SK-N-SH (cell line): ENCODE results near the gene IFNA1. TPM values are rescaled to one million over a fixed set of nuclear protein-coding genes. Genes with fewer than 3 reads are reported as not detected.

Experiments used
- CTCF ChIA-PET: fragments of 300-600, 350-600 bp; formaldehyde crosslinking; extraction: SDS; loops from one replicate; lab custom pipeline; 2021; lab: Yijun Ruan, JAX
- POLR2A ChIA-PET: fragments of 350-600 bp; sonication (Branson Sonifier 250); formaldehyde crosslinking; extraction: SDS; loops from one replicate; lab custom pipeline; 2020; ENCODE audit warnings: antibody characterized with exemption, inconsistent platforms; lab: Yijun Ruan, JAX
- DNase-seq: peaks from one replicate; pipeline ENCODE4 v3.0.0; 2012
- H2AFZ ChIP-seq: fragments of 200-600 bp; sonication (generic); 2 replicates; pipeline ENCODE4 v1.8.1; 2016; ENCODE audit warnings: antibody characterized with exemption, mild to moderate bottlenecking, low read depth
- H3F3A ChIP-seq: fragments of 200-600 bp; sonication (generic); replicated peaks from 2 replicates; pipeline ENCODE3; 2016; ENCODE audit warnings: antibody characterized with exemption, mild to moderate bottlenecking; ENCODE audit not compliant: insufficient read depth
- H3K27ac ChIP-seq, 2 experiments: fragments of 200-500 bp in 1 of 2; fragments of 200-600 bp in 1 of 2; sonication (Bioruptor generic) in 1 of 2; sonication (generic), shearing (Covaris generic) in 1 of 2; 2 replicates each; pipeline versions ENCODE4 v1.5.1 to v1.6.1; 2014 to 2016; ENCODE audit warnings: low read depth in 2 of 2, inconsistent platforms in 1 of 2, low read length in 1 of 2, mild to moderate bottlenecking in 1 of 2, mixed read lengths in 1 of 2
- H3K27me3 ChIP-seq: fragments of 200-600 bp; sonication (generic), shearing (Covaris generic); 2 replicates; pipeline ENCODE4 v1.6.1; 2016; ENCODE audit warnings: mixed run types; ENCODE audit not compliant: insufficient read depth
- H3K36me3 ChIP-seq, 2 experiments: fragments of 200-500 bp in 1 of 2; fragments of 200-600 bp in 1 of 2; sonication (Bioruptor generic) in 1 of 2; sonication (generic) in 1 of 2; replicated peaks in 1 of 2; 2 replicates each; pipeline versions ENCODE3 to v1.5.1; 2014 to 2016; ENCODE audit warnings: low read length in 1 of 2, mild to moderate bottlenecking in 1 of 2; ENCODE audit not compliant: insufficient read depth in 2 of 2, control insufficient read depth in 1 of 2
- H3K4me1 ChIP-seq, 2 experiments: fragments of 200-500 bp in 1 of 2; fragments of 200-600 bp in 1 of 2; sonication (Bioruptor generic) in 1 of 2; sonication (generic), shearing (Covaris generic) in 1 of 2; 2 replicates each; pipeline versions ENCODE4 v1.5.1 to v1.6.1; 2014 to 2016; ENCODE audit warnings: low read depth in 1 of 2, low read length in 1 of 2, mixed run types in 1 of 2; ENCODE audit not compliant: insufficient read depth in 2 of 2, control insufficient read depth in 1 of 2
- H3K4me2 ChIP-seq: fragments of 200-600 bp; sonication (generic), shearing (Covaris generic); 2 replicates; pipeline ENCODE4 v1.6.1; 2017; ENCODE audit warnings: mixed run types
- H3K4me3 ChIP-seq, 2 experiments: fragments of 200-500 bp in 1 of 2; fragments of 200-600 bp in 1 of 2; sonication (Bioruptor generic) in 1 of 2; sonication (generic), shearing (Covaris generic) in 1 of 2; 2 replicates each; pipeline versions ENCODE4 v1.5.1 to v1.8.1; 2014 to 2016; ENCODE audit warnings: low read depth in 2 of 2, inconsistent platforms in 1 of 2, low read length in 1 of 2, mild to moderate bottlenecking in 1 of 2, mixed read lengths in 1 of 2, moderate library complexity in 1 of 2
- H3K79me2 ChIP-seq: fragments of 200-600 bp; sonication (generic); 2 replicates; pipeline ENCODE4 v1.8.1; 2017; ENCODE audit warnings: mild to moderate bottlenecking; ENCODE audit not compliant: insufficient read depth
- H3K9ac ChIP-seq: fragments of 200-600 bp; sonication (generic); 2 replicates; pipeline ENCODE4 v1.6.1; 2017; ENCODE audit warnings: mixed run types
- H3K9me2 ChIP-seq: fragments of 200-600 bp; sonication (generic); 2 replicates; pipeline ENCODE4 v1.6.1; 2017; ENCODE audit warnings: mixed run types
- H3K9me3 ChIP-seq: fragments of 200-600 bp; sonication (generic); 2 replicates; pipeline ENCODE4 v1.6.1; 2017; ENCODE audit warnings: mixed run types, mild to moderate bottlenecking, moderate library complexity
- H4K20me1 ChIP-seq: fragments of 200-600 bp; sonication (generic); 2 replicates; pipeline ENCODE4 v1.6.1; 2017; ENCODE audit warnings: mild to moderate bottlenecking, mixed run types; ENCODE audit not compliant: insufficient read depth
- CTCF ChIP-seq: fragments of 200-600 bp; sonication (generic); IDR thresholded peaks from 2 replicates; pipeline ENCODE4 v1.6.1; 2017; ENCODE audit warnings: antibody characterized with exemption, mild to moderate bottlenecking, moderate library complexity
- GATA2 ChIP-seq: sonication (generic); formaldehyde crosslinking; IDR thresholded peaks from 2 replicates; pipeline ENCODE4 v1.5.0; 2020; ENCODE audit warnings: mild to moderate bottlenecking, missing genetic modification reagents
- MAX ChIP-seq: IDR thresholded peaks from 2 replicates; pipeline ENCODE4 v1.4.0; 2012; ENCODE audit warnings: low read depth
- MXI1 ChIP-seq: IDR thresholded peaks from 2 replicates; pipeline ENCODE4 v1.6.1; 2012; ENCODE audit warnings: mild to moderate bottlenecking, low read depth, low read length, improper control_type of control experiment
- NRF1 ChIP-seq: IDR thresholded peaks from 2 replicates; pipeline ENCODE4 v1.6.1; 2012; ENCODE audit warnings: low read depth, mild to moderate bottlenecking, low read length
- RCOR1 ChIP-seq: fragments of 150-350 bp; IDR thresholded peaks from 2 replicates; pipeline ENCODE4 v1.6.1; 2017; ENCODE audit warnings: antibody characterized with exemption, low read length
- REST ChIP-seq: IDR thresholded peaks from 2 replicates; pipeline ENCODE4 v1.6.1; 2012; ENCODE audit warnings: mild to moderate bottlenecking, low read depth, low read length, moderate library complexity
- RXRA ChIP-seq: IDR thresholded peaks from 2 replicates; pipeline ENCODE4 v1.4.0; 2012; ENCODE audit warnings: low read depth, mild to moderate bottlenecking, borderline replicate concordance
- SMC3 ChIP-seq: IDR thresholded peaks from 2 replicates; pipeline ENCODE4 v1.6.1; 2012; ENCODE audit warnings: low read depth, low read length, improper control_type of control experiment
- TAF1 ChIP-seq: IDR thresholded peaks from 2 replicates; pipeline ENCODE4 v1.6.1; 2012; ENCODE audit warnings: low read depth, mild to moderate bottlenecking, low read length, moderate library complexity, borderline replicate concordance
- TCF12 ChIP-seq: IDR thresholded peaks from 2 replicates; pipeline ENCODE4 v1.4.0; 2012
- TEAD4 ChIP-seq: IDR thresholded peaks from 2 replicates; pipeline ENCODE4 v1.4.0; 2012; ENCODE audit warnings: mild to moderate bottlenecking, borderline replicate concordance; ENCODE audit not compliant: insufficient read depth
- USF1 ChIP-seq: IDR thresholded peaks from 2 replicates; pipeline ENCODE4 v1.4.0; 2012; ENCODE audit warnings: low read depth, borderline replicate concordance
- USF2 ChIP-seq: fragments of 150-350 bp; IDR thresholded peaks from 2 replicates; pipeline ENCODE4 v1.6.1; 2017; ENCODE audit warnings: antibody characterized with exemption, low read length, low read depth, borderline replicate concordance
- YY1 ChIP-seq: IDR thresholded peaks from 2 replicates; pipeline ENCODE4 v1.4.0; 2012; ENCODE audit warnings: low read depth, mild to moderate bottlenecking
- WGBS: methylation state at CpG from one replicate; pipeline ENCODE4 v1.1.6; 2017; ENCODE audit warnings: low lambda C conversion rate; 5-methylcytosine and 5-hydroxymethylcytosine counted together
- polyA plus RNA-seq, 3 experiments: library from polyadenylated mRNA; depleted of rRNA; stranded (reverse); fragments of >200 nt; gene quantifications; 2 replicates each; pipeline ENCODE4 v1.2.3, GENCODE V29; 2012

IFNA1 gene
- polyA plus RNA-seq, 1 of the 3 experiments (the other 2 are of a cell fraction), result not detected

- TF ChIP-seq RCOR1, result no peak
These were observed 33.0 kb downstream of the IFNA1 start (continued) for GRCh38 chr9:21473236-21473635.

- Histone ChIP-seq H3F3A (no peaks in the 10 kb centered on the region), H2AFZ (no peak overlapping the region), H3K36me3 (no peaks in the 10 kb centered on the region), H3K27ac (no peak overlapping the region), H3K4me1 (no peaks in the 10 kb centered on the region), H3K4me3 (no peak overlapping the region), H3K79me2 (no peaks in the 10 kb centered on the region), H3K9me2 (no peaks in the 10 kb centered on the region), H3K4me2 (no peak overlapping the region), H3K27me3 (peaks cover 5% of the 10 kb centered on the region; the same call in 1 of the 2 replicates), H3K9ac (no peak overlapping the region), H3K9me3 (no peaks in the 10 kb centered on the region), H4K20me1 (no peaks in the 10 kb centered on the region)
- POLR2A ChIA-PET, result no interaction called here
- WGBS, result 29% methylated on average over 2 of the region's 2 CpGs
- no peak for DNase-seq
- TF ChIP-seq TCF12, result no peak
- TF ChIP-seq MAX, result no peak
- CTCF ChIA-PET, result interaction anchor here (1.4 kb wide), 1 partner anchor 11 kb away, joined by 11 read pairs; no protein-coding TSS in a partner anchor
These were observed 37.2 kb downstream of the IFNA1 start for GRCh38 chr9:21477466-21477865.

GRCh38 chr9:21479152-21479702, 39.0 kb downstream of the IFNA1 start:
- WGBS, result 13% methylated on average over 8 of the region's 8 CpGs
- no peaks in the 10 kb centered on the region for H3K9me2 ChIP-seq
- no peaks in the 10 kb centered on the region for H3K4me1 ChIP-seq
- CTCF ChIA-PET, result no interaction called here
- POLR2A ChIA-PET, result no interaction called here
- no peak overlapping the region for H3K4me2 ChIP-seq
- no peaks in the 10 kb centered on the region for H4K20me1 ChIP-seq
- no peaks in the 10 kb centered on the region for H3K79me2 ChIP-seq
- H2AFZ ChIP-seq, result no peak overlapping the region
- no peaks in the 10 kb centered on the region for H3K36me3 ChIP-seq
- H3F3A ChIP-seq, result no peaks in the 10 kb centered on the region
- no peak for TF ChIP-seq TAF1
- no peak for TF ChIP-seq SMC3
- no peak for TF ChIP-seq GATA2 (CRISPR knock-in tag)
- no peak for TF ChIP-seq REST
- no peak for TF ChIP-seq USF1
- TF ChIP-seq RXRA, result no peak
- TF ChIP-seq MXI1, result no peak
- no peak for TF ChIP-seq CTCF
- TF ChIP-seq NRF1, result no peak
- TF ChIP-seq TEAD4, result no peak
- no peak for TF ChIP-seq USF2
- TF ChIP-seq YY1, result no peak
- DNase-seq, result no peak
- no peak overlapping the region for H3K4me3 ChIP-seq
- H3K9me3 ChIP-seq, result no peaks in the 10 kb centered on the region
- no peak overlapping the region for H3K9ac ChIP-seq
- H3K27ac ChIP-seq, result no peak overlapping the region
- H3K27me3 ChIP-seq, result no peaks in the 10 kb centered on the region; the same call in 1 of the 2 replicates
